ENCODE measurements around the gene EPHB1.

The EPHB1 gene

DNA sequence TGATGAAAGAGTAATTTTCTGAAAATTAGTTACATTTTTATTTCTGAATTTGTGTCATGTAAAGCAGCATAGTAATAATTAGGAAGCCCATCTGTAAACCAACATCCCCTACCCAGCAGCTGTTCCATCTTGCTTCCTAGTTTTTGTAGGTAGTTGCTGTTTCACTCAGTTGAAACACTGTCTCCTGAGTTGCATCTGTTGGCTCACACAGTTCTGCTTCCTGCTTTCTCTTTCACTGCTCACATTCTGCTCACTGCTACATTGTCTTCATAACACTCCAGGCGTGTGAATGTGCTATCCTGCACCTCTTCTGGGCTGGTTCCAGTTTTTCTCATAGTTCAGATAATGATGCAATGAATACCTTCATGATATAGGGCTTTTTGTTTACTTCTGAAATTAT lies 123.4 kb downstream of the EPHB1 start:
- no peak for DNase-seq

GRCh38 chr3:134922101-134922500 lies 127.0 kb downstream of the EPHB1 start:
- no peak for DNase-seq

- no peak for DNase-seq
These were observed 127.8 kb downstream of the EPHB1 start for GRCh38 chr3:134922866-134923265.

GRCh38 chr3:134923286-134923685 lies 128.2 kb downstream of the EPHB1 start:
- no peak for DNase-seq

DNA sequence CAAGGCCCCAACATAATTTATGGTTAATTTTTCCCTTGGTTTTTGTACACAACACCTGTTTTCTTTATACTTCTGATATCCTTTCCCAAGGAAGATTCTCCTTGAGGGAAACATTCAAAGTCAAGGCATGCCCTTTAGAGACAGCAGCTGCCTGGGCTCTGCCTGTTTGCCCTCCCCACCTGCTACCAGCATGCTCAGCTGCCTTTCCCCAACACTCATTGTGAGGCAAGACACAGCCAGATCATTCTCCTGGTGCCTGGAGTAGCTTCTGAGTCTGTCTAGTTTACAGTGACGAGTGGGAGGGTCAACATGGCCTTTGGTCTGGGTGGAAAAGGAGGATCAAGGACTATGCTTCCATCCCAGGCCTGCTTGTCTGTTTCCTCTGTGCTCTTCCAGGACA lies 132.5 kb downstream of the EPHB1 start:
- no peak for DNase-seq

DNA sequence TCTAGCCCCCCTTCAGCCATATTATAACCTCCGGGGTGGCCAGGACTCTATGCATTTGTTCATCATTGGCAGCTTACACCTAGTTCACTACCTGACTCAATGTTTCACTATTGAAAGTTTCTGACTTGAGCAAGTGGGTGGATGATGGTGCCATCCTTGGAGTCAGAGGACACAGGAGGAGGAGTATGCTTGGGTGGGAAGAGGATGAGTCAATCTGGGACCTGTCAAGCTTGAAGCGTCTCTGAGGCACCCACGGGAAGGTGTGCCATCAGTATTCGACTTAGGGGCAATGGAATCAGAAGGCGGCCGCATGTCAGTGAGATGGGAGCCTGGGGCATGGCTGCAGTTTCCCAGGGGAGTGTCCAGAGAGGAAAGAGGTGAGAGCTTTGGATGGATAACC lies 133.3 kb downstream of the EPHB1 start:
- no peak for DNase-seq

- DNase-seq, result no peak
These were observed 133.8 kb downstream of the EPHB1 start for GRCh38 chr3:134928819-134929218.

- DNase-seq, result no peak
These were observed 134.9 kb downstream of the EPHB1 start for GRCh38 chr3:134929976-134930375.

- DNase-seq, result no peak
These were observed 136.2 kb downstream of the EPHB1 start for GRCh38 chr3:134931045-134931785.

GRCh38 chr3:134932035-134932434 lies 137.0 kb downstream of the EPHB1 start:
- DNase-seq, result no peak

- DNase-seq, result no peak
These were observed 138.9 kb downstream of the EPHB1 start for GRCh38 chr3:134933997-134934396.

- DNase-seq, result no peak
These were observed 139.9 kb downstream of the EPHB1 start for GRCh38 chr3:134934933-134935332.

- no peak for DNase-seq
These were observed 142.4 kb downstream of the EPHB1 start for GRCh38 chr3:134937256-134938028.

GRCh38 chr3:134938029-134938525 lies 143.0 kb downstream of the EPHB1 start:
- no peak for DNase-seq

DNA sequence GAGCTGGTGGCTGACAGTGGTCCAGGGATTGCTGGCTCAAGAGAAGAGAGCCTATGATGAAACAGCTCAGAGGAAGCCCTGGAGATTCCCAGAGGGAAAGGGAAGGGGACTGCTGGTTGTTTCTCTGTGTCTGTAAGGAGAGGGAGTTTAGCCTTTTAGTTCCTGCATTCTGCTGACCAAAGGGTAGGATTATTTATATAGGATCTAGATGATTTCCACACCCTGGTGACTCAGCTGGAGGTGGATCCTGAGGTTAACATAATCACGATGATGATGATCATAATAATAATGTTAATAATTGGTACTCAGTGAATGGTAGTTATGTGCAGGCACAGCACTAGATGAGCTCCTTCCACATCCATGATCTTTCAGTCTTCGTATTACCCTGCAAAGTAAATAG lies 144.9 kb downstream of the EPHB1 start:
- no peak for DNase-seq

DNA sequence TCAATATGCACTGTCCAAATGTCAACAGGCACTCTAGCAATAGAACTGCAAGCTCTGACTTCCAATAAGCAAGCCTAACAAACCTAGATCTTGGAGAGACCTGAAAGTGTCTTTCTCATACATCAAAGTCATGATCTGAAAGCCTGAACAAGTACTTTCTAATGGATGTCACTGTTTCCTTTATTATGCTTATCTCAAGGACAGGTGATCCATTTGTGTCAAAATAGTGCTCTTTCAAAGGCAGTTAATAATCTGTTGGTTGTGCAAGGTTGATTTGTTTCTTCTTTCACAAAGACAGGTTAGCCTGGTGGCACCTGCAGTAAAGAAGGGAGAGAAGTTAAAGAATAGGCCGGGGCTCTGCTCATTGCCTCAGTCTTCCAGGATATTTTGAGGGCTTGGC lies 146.8 kb downstream of the EPHB1 start:
- DNase-seq, result no peak

- DNase-seq, result no peak
These were observed 149.4 kb downstream of the EPHB1 start for GRCh38 chr3:134944429-134944828.

DNA sequence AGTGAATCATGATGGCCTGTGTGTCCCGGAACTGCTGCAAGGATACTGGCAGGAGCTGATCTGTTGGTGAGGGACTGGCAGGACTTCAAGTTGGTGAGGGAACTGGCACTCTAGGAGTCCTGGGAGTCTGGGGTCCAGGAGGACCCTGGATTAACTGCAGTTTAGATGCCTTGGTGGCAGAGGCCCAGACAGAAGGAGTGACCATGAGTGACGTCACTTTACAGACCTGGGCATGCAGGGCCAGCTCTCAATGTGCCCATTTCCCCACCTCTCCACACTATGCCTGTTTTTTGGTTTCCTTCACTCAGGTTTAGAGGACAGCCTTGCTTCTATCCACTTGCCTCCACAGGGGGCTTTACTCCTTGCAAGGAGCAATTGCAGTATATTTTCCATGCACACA lies 154.1 kb downstream of the EPHB1 start:
- no peak for DNase-seq

DNA sequence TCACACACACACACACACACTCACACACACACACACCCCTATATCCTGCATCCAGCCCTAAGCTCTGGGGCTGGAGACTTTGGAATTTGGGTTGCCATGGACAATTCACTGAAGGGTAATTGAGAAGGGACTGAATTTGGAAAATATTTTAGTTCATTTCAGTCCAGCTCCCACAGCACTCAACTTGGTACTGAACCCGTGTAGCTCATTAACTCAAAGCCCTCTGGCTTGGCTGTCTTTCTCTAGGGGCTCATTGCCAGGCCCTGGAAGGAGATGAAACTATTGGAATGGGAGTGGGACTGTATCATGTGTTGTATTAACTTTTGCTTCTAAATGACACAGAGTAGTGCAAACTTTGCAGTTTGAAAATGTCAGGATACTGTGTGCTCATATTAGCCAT lies 157.3 kb downstream of the EPHB1 start:
- no peak for DNase-seq

DNA sequence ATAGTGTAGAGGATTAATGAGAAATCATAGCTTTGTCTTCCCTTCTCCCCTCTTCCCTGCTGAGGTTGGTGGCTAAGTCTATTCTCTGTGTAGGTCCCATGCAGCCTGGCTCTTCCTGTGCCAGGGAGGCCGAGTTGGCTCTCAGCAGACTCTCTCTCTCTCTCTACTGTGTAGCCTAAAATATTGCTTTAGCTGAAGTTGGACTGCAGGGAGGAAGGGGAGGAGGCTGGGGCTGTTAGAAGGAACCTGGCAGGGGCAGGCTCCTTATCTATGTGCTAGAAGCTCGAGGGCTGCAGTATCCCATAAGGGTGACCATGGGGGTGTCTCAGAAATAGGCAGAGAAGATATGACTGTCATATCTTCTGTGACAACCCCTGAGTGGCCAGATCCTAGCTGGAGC lies 160.8 kb downstream of the EPHB1 start:
- no peak for DNase-seq

GRCh38 chr3:134956395-134956794 lies 161.3 kb downstream of the EPHB1 start:
- no peak for DNase-seq

DNA sequence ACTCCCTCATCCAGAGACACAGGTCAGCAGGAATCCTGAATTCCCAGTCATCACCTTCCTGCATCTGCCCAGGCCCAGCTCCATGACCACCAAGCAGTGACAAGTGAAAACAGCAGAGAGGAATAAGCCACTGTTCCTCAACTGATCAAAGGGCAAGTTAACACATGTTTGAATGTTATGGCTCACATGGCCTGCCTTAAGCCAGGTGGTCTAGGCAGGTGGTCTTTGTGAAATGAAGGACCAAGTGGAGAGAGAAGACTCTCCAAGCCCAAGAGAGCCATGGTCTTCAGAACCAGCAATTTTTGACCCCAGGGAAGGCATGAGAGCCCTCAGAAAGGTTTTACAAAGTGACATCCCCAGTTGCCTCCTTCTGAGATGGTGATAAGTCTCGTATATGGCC lies 161.8 kb downstream of the EPHB1 start:
- DNase-seq, result no peak

DNA sequence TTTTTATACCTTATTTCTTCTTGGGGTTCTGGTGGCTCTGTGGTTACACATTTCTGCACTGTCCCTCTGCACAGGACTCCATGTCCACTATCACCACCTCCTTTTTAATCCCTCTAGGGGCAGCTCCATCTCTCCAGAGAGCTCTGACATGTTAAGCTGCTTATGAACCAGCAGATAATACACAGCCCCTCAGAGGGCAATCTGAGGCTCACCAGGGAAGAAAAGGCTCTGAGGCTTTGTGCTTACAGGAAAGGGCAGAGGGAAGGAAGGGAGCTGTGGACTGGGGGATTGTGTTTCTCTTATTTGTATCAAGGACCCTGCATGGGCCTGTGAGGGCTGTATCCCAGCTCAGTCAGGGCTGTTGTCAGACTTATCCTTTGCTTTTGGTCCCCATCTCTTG lies 164.5 kb downstream of the EPHB1 start:
- no peak for DNase-seq

- no peak for DNase-seq
These were observed 169.2 kb downstream of the EPHB1 start for GRCh38 chr3:134964226-134964625.

Data from 8988T (cell line).